Transverse colon (tissue), 4 donors: ENCODE measurements around the gene CHPT1.

ENCODE experiments used
- CTCF ChIP-seq, 5 experiments: fragments of 200-600 bp in 3 of 5; fragments of 450-650 bp in 2 of 5; sonication (generic) in 3 of 5; IDR thresholded peaks; 1 replicate in 2 of 5; 2 replicates in 3 of 5; pipeline ENCODE4 v1.5.1; 2016 to 2017; ENCODE audit warnings: antibody characterized with exemption in 5 of 5, inconsistent platforms in 3 of 5, mild to moderate bottlenecking in 2 of 5, moderate library complexity in 1 of 5
- POLR2AphosphoS5 ChIP-seq, 3 donors: sonication (generic); formaldehyde crosslinking; IDR thresholded peaks; one replicate each; pipeline ENCODE4 v1.6.1; 2016; ENCODE audit warnings: antibody characterized with exemption in 3 of 3

DNA sequence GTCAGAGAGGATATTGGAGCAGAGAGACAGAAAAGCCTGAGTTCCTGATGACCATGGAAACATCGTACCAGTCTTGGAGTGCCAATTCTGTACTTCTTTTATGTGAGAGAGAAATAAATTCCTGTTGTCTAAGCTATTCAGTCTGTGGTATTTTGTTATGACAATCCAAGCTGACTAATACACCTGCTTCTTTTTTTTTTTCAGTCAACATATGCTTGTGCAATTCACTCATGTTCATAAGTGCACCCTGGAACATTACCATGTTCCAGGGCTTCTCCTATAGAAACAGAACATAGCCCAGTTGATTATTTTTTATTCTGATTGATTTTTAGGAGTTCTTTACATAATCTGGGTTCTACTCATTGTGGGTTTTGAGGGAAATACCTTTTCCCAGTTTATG is 1.7 kb upstream of the CHPT1 start:
- TF ChIP-seq CTCF (IDR thresholded peaks at IDR 0.05) (no peak), POLR2AphosphoS5 (IDR thresholded peaks at IDR 0.05) (peak in 1 of 3 donors; percentile 12)
